AG04450 (cell line): Measurements from ENCODE around the gene DCAF5. TPM values are rescaled to one million over a fixed set of nuclear protein-coding genes. Genes with fewer than 3 reads are reported as not detected.
"Not testable (repeated sequence)": the region's sequence is repeated elsewhere in the genome, so short reads cannot be mapped to it uniquely, and the experiment has no call there.

ENCODE experiments used
- CTCF ChIA-PET: fragments of 300-600, 350-600 bp; formaldehyde crosslinking; extraction: SDS; loops from one replicate; lab custom pipeline; 2022; ENCODE audit warnings: antibody characterized with exemption, inconsistent platforms; lab: Charles Lee
- POLR2A ChIA-PET: fragments of 350-600 bp; formaldehyde crosslinking; extraction: SDS; loops from one replicate; lab custom pipeline; 2021; ENCODE audit warnings: antibody characterized with exemption, inconsistent platforms; lab: Yijun Ruan, JAX
- DNase-seq: peaks from one replicate; pipeline ENCODE4 v3.0.0-alpha.2; 2011; ENCODE audit warnings: low read depth, low spot score
- H3K27ac ChIP-seq: one replicate; pipeline ENCODE4 v1.5.1; 2012; ENCODE audit warnings: low read depth, low read length, control low read depth
- H3K27me3 ChIP-seq: one replicate; pipeline ENCODE4 v1.6.0; 2012; ENCODE audit warnings: low read length; ENCODE audit not compliant: control insufficient read depth, insufficient read depth
- H3K4me3 ChIP-seq: 2 replicates; pipeline ENCODE4 v1.5.1; 2011; ENCODE audit warnings: mild to moderate bottlenecking, low read depth, low read length, control low read depth
- H3K9me3 ChIP-seq: 2 replicates; pipeline ENCODE4 v1.5.1; 2012; ENCODE audit warnings: low read length; ENCODE audit not compliant: control insufficient read depth, insufficient read depth
- CTCF ChIP-seq: IDR thresholded peaks from 2 replicates; pipeline ENCODE4 v1.5.1; 2011; ENCODE audit warnings: low read depth, low read length, control low read depth, inconsistent platforms
- polyA plus RNA-seq: library from polyadenylated mRNA; depleted of rRNA; stranded (reverse); fragments of >200 nt; gene quantifications from 2 replicates; pipeline ENCODE4 v1.2.3, GENCODE V29; 2011

Gene DCAF5
- polyA plus RNA-seq, 1 experiment = 32.4 TPM

GRCh38 chr14:69171569-69171968 is 18.6 kb upstream of the DCAF5 start:
- H3K27me3 ChIP-seq = peaks cover 10% of the 10 kb centered on the region
- POLR2A ChIA-PET = no interaction called here
- DNase-seq = no peak
- no peak overlapping the region for H3K4me3 ChIP-seq
- no peaks in the 10 kb centered on the region for H3K9me3 ChIP-seq
- CTCF ChIA-PET = no interaction called here
- TF ChIP-seq CTCF = no peak
- no peak overlapping the region for H3K27ac ChIP-seq

GRCh38 chr14:69170839-69171238 is 17.9 kb upstream of the DCAF5 start:
- CTCF ChIA-PET = no interaction called here
- Histone ChIP-seq H3K27me3 (peaks cover 10% of the 10 kb centered on the region), H3K27ac (no peak overlapping the region), H3K9me3 (no peaks in the 10 kb centered on the region), H3K4me3 (no peak overlapping the region)
- TF ChIP-seq CTCF = no peak
- POLR2A ChIA-PET = no interaction called here
- no peak for DNase-seq

GRCh38 chr14:69165787-69166186 is 12.9 kb upstream of the DCAF5 start:
- DNase-seq, H3K9me3 ChIP-seq, H3K27ac ChIP-seq, H3K4me3 ChIP-seq, POLR2A ChIA-PET: not testable (repeated sequence)
- peaks cover 17% of the 10 kb centered on the region for H3K27me3 ChIP-seq
- CTCF ChIA-PET = interaction anchor here (0.6 kb wide), 1 partner anchor 478 kb away, joined by 4 read pairs; no protein-coding TSS in a partner anchor

GRCh38 chr14:69161590-69161989 is 8.7 kb upstream of the DCAF5 start:
- peaks cover 22% of the 10 kb centered on the region for H3K27me3 ChIP-seq
- TF ChIP-seq CTCF = no peak
- H3K9me3 ChIP-seq = no peaks in the 10 kb centered on the region
- POLR2A ChIA-PET = no interaction called here
- no peak for DNase-seq
- no peak overlapping the region for H3K27ac ChIP-seq
- CTCF ChIA-PET = no interaction called here
- H3K4me3 ChIP-seq = no peak overlapping the region

- TF ChIP-seq CTCF = no peak
- Histone ChIP-seq H3K9me3 (no peaks in the 10 kb centered on the region; the same call in 1 of the 2 replicates), H3K27ac (no peak overlapping the region), H3K27me3 (peaks cover 5% of the 10 kb centered on the region), H3K4me3 (no peak overlapping the region)
- POLR2A ChIA-PET = no interaction called here
- CTCF ChIA-PET = no interaction called here
- no peak for DNase-seq
Measured at GRCh38 chr14:69156224-69156623, 3.3 kb upstream of the DCAF5 start.
